RWPE2 (cell line): ENCODE data around the gene KCNIP1.
"Not testable (repeated sequence)": the region's sequence is repeated elsewhere in the genome, so short reads cannot be mapped to it uniquely, and the experiment has no call there.

Source experiments
- ATAC-seq: fragments of 200-7000 bp; cut with Tn5 transposase; 3 replicates; pipeline ENCODE4 v1.9.1; 2021; ENCODE audit warnings: low read depth
- DNase-seq: peaks from one replicate; pipeline ENCODE4 v3.0.0-alpha.2; 2020; ENCODE audit warnings: low spot score
- H3K27ac ChIP-seq: fragments of 450-650 bp; 2 replicates; pipeline ENCODE4 v1.5.1; 2017; ENCODE audit warnings: mild to moderate bottlenecking; ENCODE audit not compliant: poor library complexity, severe bottlenecking
- H3K27me3 ChIP-seq: fragments of 250-450 bp; sonication (Bioruptor Pico); 2 replicates; pipeline ENCODE4 v1.5.1; 2021; ENCODE audit warnings: mild to moderate bottlenecking, moderate library complexity; ENCODE audit not compliant: insufficient read depth, poor library complexity, severe bottlenecking
- H3K36me3 ChIP-seq: fragments of 250-450 bp; sonication (Bioruptor Pico); 2 replicates; pipeline ENCODE4 v1.5.1; 2020; ENCODE audit warnings: low read depth, mild to moderate bottlenecking, moderate library complexity
- H3K4me1 ChIP-seq: fragments of 250-450 bp; sonication (Bioruptor Pico); 2 replicates; pipeline ENCODE4 v1.5.1; 2021; ENCODE audit warnings: mild to moderate bottlenecking, moderate library complexity; ENCODE audit not compliant: insufficient read depth, poor library complexity, severe bottlenecking
- H3K4me3 ChIP-seq: fragments of 250-450 bp; sonication (Bioruptor Pico); 2 replicates; pipeline ENCODE4 v1.5.1; 2021; ENCODE audit warnings: mild to moderate bottlenecking, moderate library complexity; ENCODE audit not compliant: severe bottlenecking
- H3K9me3 ChIP-seq: fragments of 250-450 bp; sonication (Bioruptor Pico); 2 replicates; pipeline ENCODE4 v1.5.1; 2021; ENCODE audit warnings: mild to moderate bottlenecking, moderate library complexity; ENCODE audit not compliant: severe bottlenecking
- TF ChIP-seq, protein P1 (sequence below): fragments of 450-650 bp; IDR thresholded peaks from one replicate; pipeline ENCODE4 v1.5.1; 2017; ENCODE audit warnings: mild to moderate bottlenecking, moderate library complexity; ENCODE audit not compliant: poor library complexity, severe bottlenecking

The KCNIP1 gene

DNA sequence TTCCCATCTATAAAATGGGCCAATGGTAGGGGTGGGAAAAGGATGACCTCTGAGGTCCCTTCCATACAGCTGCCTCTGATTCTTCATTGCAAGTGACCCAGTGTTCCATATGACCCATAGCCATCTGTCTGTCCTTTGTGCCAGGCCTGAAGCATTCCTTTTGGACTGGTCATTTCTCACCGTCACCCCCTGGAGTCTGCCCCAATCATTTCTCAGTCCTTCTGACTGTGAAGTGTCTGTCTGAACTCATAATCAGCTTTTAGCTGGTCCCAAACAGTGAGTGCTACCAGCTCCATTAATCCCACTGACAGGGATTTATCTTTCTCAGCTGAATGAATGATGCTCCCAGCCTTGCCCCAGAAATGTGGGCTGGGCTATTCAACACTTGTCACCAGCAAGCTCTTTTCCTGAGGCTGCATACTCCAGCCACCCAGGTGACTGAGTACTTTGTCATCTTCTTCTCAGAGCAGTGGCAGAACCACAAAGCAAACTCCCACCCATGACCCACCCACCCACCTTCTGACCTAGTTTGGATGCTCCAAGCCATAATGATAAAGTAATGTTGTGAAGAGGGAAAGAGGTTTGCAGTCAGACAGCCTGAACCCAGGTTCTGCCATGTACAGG, 37.4 kb downstream of the KCNIP1 start:
- no peak overlapping the region for H3K4me3 ChIP-seq
- H3K4me1 ChIP-seq = no peaks in the 10 kb centered on the region
- DNase-seq (peak; percentile 9), ATAC-seq (no peak)
- TF ChIP-seq, protein P1, sequence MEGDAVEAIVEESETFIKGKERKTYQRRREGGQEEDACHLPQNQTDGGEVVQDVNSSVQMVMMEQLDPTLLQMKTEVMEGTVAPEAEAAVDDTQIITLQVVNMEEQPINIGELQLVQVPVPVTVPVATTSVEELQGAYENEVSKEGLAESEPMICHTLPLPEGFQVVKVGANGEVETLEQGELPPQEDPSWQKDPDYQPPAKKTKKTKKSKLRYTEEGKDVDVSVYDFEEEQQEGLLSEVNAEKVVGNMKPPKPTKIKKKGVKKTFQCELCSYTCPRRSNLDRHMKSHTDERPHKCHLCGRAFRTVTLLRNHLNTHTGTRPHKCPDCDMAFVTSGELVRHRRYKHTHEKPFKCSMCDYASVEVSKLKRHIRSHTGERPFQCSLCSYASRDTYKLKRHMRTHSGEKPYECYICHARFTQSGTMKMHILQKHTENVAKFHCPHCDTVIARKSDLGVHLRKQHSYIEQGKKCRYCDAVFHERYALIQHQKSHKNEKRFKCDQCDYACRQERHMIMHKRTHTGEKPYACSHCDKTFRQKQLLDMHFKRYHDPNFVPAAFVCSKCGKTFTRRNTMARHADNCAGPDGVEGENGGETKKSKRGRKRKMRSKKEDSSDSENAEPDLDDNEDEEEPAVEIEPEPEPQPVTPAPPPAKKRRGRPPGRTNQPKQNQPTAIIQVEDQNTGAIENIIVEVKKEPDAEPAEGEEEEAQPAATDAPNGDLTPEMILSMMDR = no peak
- H3K9me3 ChIP-seq = peaks cover 11% of the 10 kb centered on the region
- H3K27ac ChIP-seq = no peak overlapping the region
- H3K27me3 ChIP-seq = peaks cover under 1% of the 10 kb centered on the region
- H3K36me3 ChIP-seq = no peaks in the 10 kb centered on the region

DNA sequence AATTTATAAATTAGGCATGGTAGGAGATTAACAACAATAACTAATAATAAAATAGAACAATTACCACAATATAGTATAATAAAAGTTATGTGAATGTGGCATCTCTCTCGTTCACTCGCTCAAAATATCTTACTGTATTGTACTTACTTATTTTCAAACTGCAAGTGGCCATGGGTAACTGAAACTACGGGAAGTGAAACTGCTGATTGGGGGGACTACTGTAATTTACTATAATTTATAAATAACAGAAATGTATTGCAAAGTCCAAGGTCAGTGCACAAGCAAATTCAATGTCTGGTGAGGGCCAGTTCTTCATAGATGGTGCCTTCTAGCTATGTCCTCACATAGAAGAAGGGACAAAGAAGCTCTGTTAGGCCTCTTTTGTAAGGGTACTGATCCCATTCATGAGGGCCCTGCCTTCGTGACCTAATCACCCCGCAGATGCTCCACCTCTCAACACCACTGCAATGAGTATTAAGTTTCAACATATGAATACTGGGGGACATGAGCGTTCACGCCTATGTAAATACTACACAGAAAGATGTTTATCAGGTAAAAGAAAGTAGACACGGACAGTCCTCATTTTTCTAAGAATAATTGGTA, 39.0 kb downstream of the KCNIP1 start:
- Histone ChIP-seq H3K4me1 (no peaks in the 10 kb centered on the region), H3K27me3 (peaks cover 11% of the 10 kb centered on the region), H3K9me3 (peaks cover 11% of the 10 kb centered on the region), H3K27ac (no peak overlapping the region), H3K36me3 (no peaks in the 10 kb centered on the region), H3K4me3 (no peak overlapping the region)
- ATAC-seq (no peak), DNase-seq (no peak)
- TF ChIP-seq, protein P1 = no peak

DNA sequence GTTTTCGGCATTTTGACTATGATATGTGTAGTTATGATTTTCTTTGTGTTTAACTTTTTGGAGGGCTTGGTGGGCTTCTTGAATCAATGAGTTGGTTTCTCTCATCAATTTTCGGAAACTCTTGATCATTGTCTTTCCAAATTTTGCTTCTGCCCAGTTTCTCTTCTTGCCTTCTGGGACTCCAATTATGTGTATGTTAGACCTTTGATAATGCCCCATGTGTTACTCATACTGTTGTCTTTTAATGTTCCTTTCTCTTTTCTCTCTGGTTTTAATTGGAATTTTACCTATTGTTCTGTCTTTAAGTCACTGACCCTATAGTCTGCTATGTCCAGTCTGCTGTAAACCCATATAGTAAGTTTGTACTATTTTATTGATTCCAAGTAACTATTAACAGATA, 41.5 kb downstream of the KCNIP1 start:
- H3K4me3 ChIP-seq = no peak overlapping the region
- DNase-seq (no peak), ATAC-seq (no peak)
- H3K27me3 ChIP-seq = peaks cover 16% of the 10 kb centered on the region
- no peaks in the 10 kb centered on the region for H3K4me1 ChIP-seq
- peaks cover 11% of the 10 kb centered on the region for H3K9me3 ChIP-seq
- no peaks in the 10 kb centered on the region for H3K36me3 ChIP-seq
- TF ChIP-seq, protein P1 = no peak
- H3K27ac ChIP-seq = no peak overlapping the region

DNA sequence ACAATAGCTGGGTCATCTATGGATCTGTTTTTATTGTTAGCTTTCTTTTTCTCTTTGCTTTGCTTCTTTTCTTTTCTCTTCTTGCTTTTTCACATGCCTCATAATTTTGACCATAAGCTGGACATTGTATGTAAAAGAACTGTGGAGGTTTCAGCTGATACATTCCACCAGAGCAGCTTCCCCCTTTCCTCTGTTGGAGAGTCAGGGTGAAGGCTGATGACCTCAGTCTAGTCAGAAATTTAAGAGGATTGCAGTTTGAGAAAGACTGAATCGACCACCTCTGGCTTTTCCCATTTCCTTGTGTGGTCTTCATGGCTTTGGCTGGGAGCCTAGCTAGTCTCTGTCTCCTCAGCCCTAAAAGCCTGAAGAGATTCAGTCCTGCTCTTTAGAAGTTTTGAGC, 42.0 kb downstream of the KCNIP1 start:
- no peak overlapping the region for H3K27ac ChIP-seq
- no peaks in the 10 kb centered on the region for H3K4me1 ChIP-seq
- H3K9me3 ChIP-seq = peaks cover 11% of the 10 kb centered on the region
- peaks cover 16% of the 10 kb centered on the region for H3K27me3 ChIP-seq
- no peaks in the 10 kb centered on the region for H3K36me3 ChIP-seq
- DNase-seq = peak; percentile 7
- no peak overlapping the region for H3K4me3 ChIP-seq
- ATAC-seq = no peak
- TF ChIP-seq, protein P1 = no peak

DNA sequence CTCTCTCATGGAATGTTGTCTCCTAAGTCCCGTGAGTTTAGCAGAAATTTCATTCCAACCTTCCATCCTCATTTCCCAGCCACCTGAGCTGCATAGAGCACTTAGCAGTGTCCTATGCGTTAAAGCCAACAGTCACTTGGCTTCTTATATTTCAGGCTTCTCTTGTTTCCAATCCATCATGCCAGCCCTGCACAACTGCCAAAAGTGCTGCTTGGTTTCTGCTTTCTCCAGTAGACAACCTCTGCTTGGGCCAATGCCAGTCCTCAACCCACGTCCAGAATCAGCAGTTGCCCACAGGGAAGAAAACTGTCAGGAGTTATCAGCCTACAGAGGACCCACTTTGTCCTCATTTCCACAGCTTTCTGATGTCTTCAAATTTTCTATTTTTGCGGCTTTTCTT, 42.5 kb downstream of the KCNIP1 start:
- H3K27ac ChIP-seq = no peak overlapping the region
- peaks cover 16% of the 10 kb centered on the region for H3K27me3 ChIP-seq
- ATAC-seq (no peak), DNase-seq (peak; percentile 11)
- H3K4me3 ChIP-seq = no peak overlapping the region
- TF ChIP-seq, protein P1 = no peak
- no peaks in the 10 kb centered on the region for H3K4me1 ChIP-seq
- no peaks in the 10 kb centered on the region for H3K36me3 ChIP-seq
- peaks cover 11% of the 10 kb centered on the region for H3K9me3 ChIP-seq

DNA sequence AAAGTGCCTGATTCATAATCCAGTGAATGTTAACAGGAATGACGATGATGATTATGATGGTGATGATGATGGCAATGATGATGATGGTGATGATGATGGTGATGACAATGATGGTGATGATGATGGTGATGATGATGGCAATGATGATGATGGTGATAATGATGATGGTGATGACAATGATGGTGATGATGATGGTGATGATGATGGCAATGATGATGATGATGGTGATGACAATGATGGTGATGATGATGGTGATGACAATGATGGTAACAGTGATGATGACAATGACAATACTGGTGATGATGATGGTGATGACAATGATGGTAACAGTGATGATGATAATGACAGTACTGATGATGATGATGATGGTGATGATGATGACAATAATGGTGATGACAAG, 46.6 kb downstream of the KCNIP1 start:
- H3K4me1 ChIP-seq, H3K4me3 ChIP-seq, H3K27ac ChIP-seq, H3K36me3 ChIP-seq, H3K9me3 ChIP-seq, ATAC-seq, DNase-seq: not testable (repeated sequence)
- peaks cover 16% of the 10 kb centered on the region for H3K27me3 ChIP-seq
